Endothelial cell of umbilical vein (primary cell): ENCODE results near the gene HIGD2B. TPM values are rescaled to one million over a fixed set of nuclear protein-coding genes. Genes with fewer than 3 reads are reported as not detected.

ENCODE experiments used
- BruUV-seq: library from RNA; stranded (reverse); fragments of 400-500 nt; replicated peaks from 2 replicates; lab custom pipeline; 2021; lab: Mats Ljungman, UMichigan
- CTCF ChIA-PET: fragments of 300-600, 350-600 bp; sonication (Branson Sonifier 250); formaldehyde crosslinking; loops from one replicate; lab custom pipeline; 2021; ENCODE audit warnings: antibody characterized with exemption, inconsistent platforms; lab: Charles Lee
- POLR2A ChIA-PET: fragments of 300-600, 350-600 bp; sonication (Branson Sonifier 250); formaldehyde crosslinking; loops from one replicate; lab custom pipeline; 2021; ENCODE audit warnings: antibody characterized with exemption, inconsistent platforms; lab: Charles Lee
- DNase-seq: peaks from one replicate; pipeline ENCODE4 v3.0.0-alpha.2; 2011; ENCODE audit warnings: low read depth, low spot score
- FAIRE-seq: peaks from 2 replicates; lab custom pipeline; 2011; peaks lifted over from hg19 to GRCh38; lab: Jason Lieb, UNC
- H2AFZ ChIP-seq: 2 replicates; pipeline ENCODE4 v1.6.0; 2012; ENCODE audit warnings: low read depth, low read length, control low read depth, inconsistent platforms
- H3K27ac ChIP-seq: 2 replicates; pipeline ENCODE4 v1.5.1; 2011; ENCODE audit warnings: low read depth, mild to moderate bottlenecking, control low read depth, low read length, moderate library complexity; ENCODE audit not compliant: insufficient read depth
- H3K27me3 ChIP-seq, 2 experiments: 2 replicates each; pipeline versions ENCODE4 v1.6.0 to v1.6.1; 2011; ENCODE audit warnings: low read length in 2 of 2, mixed read lengths in 1 of 2; ENCODE audit not compliant: control insufficient read depth in 2 of 2, insufficient read depth in 2 of 2
- H3K36me3 ChIP-seq, 2 experiments: 2 replicates in 1 of 2; 3 replicates in 1 of 2; pipeline ENCODE4 v1.5.1; 2011; ENCODE audit warnings: low read length in 2 of 2, mild to moderate bottlenecking in 1 of 2, moderate library complexity in 1 of 2; ENCODE audit not compliant: control insufficient read depth in 2 of 2, insufficient read depth in 2 of 2; ENCODE audit errors: extremely low read depth in 1 of 2
- H3K4me1 ChIP-seq: 3 replicates; pipeline ENCODE4 v1.5.1; 2011; ENCODE audit warnings: mild to moderate bottlenecking, low read length; ENCODE audit not compliant: control insufficient read depth, insufficient read depth; ENCODE audit errors: extremely low read depth
- H3K4me2 ChIP-seq: 2 replicates; pipeline ENCODE4 v1.6.1; 2011; ENCODE audit warnings: low read length, control low read depth, mixed read lengths; ENCODE audit not compliant: insufficient read depth
- H3K4me3 ChIP-seq, 3 experiments: fragments of 200-600 bp in 1 of 3; sonication (generic), shearing (Covaris generic) in 1 of 3; replicated peaks in 1 of 3; 2 replicates each; pipeline ENCODE4 v1.5.1; 2011 to 2016; ENCODE audit warnings: control low read depth in 3 of 3, low read length in 3 of 3, mild to moderate bottlenecking in 2 of 3, inconsistent platforms in 1 of 3, low read depth in 1 of 3, moderate library complexity in 1 of 3; ENCODE audit not compliant: insufficient read depth in 1 of 3
- H3K79me2 ChIP-seq: 2 replicates; pipeline ENCODE4 v1.6.0; 2012; ENCODE audit warnings: low read length, inconsistent platforms; ENCODE audit not compliant: control insufficient read depth, insufficient read depth
- H3K9ac ChIP-seq: replicated peaks from 2 replicates; pipeline ENCODE3; 2011; ENCODE audit warnings: low read length, control low read depth; ENCODE audit not compliant: insufficient read depth; ENCODE audit errors: extremely low read depth
- H3K9me1 ChIP-seq: replicated peaks from 3 replicates; pipeline ENCODE4 v1.6.0; 2011; ENCODE audit warnings: mild to moderate bottlenecking, low read length; ENCODE audit not compliant: control insufficient read depth, insufficient read depth; ENCODE audit errors: extremely low read depth
- H3K9me3 ChIP-seq: replicated peaks from 2 replicates; pipeline ENCODE4 v1.5.1; 2012; ENCODE audit warnings: low read length, inconsistent platforms; ENCODE audit not compliant: control insufficient read depth, insufficient read depth
- H4K20me1 ChIP-seq: replicated peaks from 2 replicates; pipeline ENCODE3; 2011; ENCODE audit warnings: mild to moderate bottlenecking, low read length; ENCODE audit not compliant: control insufficient read depth, insufficient read depth; ENCODE audit errors: extremely low read depth
- EZH2 ChIP-seq: IDR thresholded peaks from 2 replicates; pipeline ENCODE4 v1.6.1; 2012; ENCODE audit warnings: borderline replicate concordance, low read depth, mild to moderate bottlenecking, moderate library complexity, low read length, inconsistent platforms; ENCODE audit not compliant: severe bottlenecking
- FOS ChIP-seq: IDR thresholded peaks from 2 replicates; pipeline ENCODE4 v1.6.1; 2011; ENCODE audit warnings: mild to moderate bottlenecking, low read length, moderate library complexity, borderline replicate concordance; ENCODE audit not compliant: insufficient read depth
- GATA2 ChIP-seq: IDR thresholded peaks from 2 replicates; pipeline ENCODE4 v1.7.0; 2011; ENCODE audit warnings: low read depth, mild to moderate bottlenecking, moderate library complexity, mixed read lengths, low read length; ENCODE audit not compliant: insufficient read length, insufficient read depth
- MAX ChIP-seq: IDR thresholded peaks from 2 replicates; pipeline ENCODE4 v1.6.1; 2011; ENCODE audit not compliant: insufficient read depth, insufficient read length
- POLR2AphosphoS5 ChIP-seq: IDR thresholded peaks from 2 replicates; pipeline ENCODE4 v1.6.1; 2012; ENCODE audit warnings: low read depth, mild to moderate bottlenecking, control low read depth, low read length, moderate library complexity; ENCODE audit not compliant: insufficient read depth
- dilution Hi-C: fragments of 300-500 bp; cut with MboI; formaldehyde crosslinking; loops from one replicate; pipeline ENCODE4 v1.15.0; 2019; ENCODE audit warnings: low sequenced_read_pairs; ENCODE audit not compliant: extremely low pct_ligation_motif_present
- intact Hi-C: fragments of 100-400 bp; cut with micrococcal nuclease; formaldehyde crosslinking; loops from one replicate; pipeline ENCODE4 v1.10.0; 2022
- polyA plus RNA-seq, 4 experiments: library from polyadenylated mRNA; depleted of rRNA in 3 of 4; stranded (reverse) in 3 of 4; unstranded in 1 of 4; fragments of >200 nt; gene quantifications; 2 replicates each; pipeline versions ENCODE4 v1.2.1 to v1.2.3, GENCODE V29; 2011 to 2012; ENCODE audit warnings: missing spikeins in 1 of 4
- total RNA-seq: library from RNA; stranded (reverse); gene quantifications from 2 replicates; pipeline ENCODE4 v1.2.3, GENCODE V29; 2021

HIGD2B gene
- total and polyA plus RNA-seq, 2 donors (not counting 3 experiments of a cell fraction or from before 2014, with no cell fraction given), result not detected

DNA sequence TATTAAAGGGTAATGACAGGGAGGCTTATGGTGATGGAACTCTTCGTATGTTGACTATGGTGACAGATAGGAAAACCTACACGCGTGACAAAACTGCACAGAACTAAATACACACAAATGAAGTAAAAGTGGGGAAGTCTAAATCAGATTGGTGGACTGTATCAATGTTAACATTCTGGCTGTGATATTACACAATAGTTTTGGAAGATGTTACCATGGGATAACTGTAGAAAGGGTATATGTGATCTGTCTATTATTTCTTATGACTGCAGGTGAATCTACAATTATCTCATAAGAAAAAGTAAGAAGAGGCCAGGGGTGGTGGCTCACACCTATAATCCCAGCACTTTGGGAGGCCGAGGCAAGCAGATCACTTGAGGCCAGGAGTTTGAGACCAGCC lies 9.1 kb downstream of the HIGD2B start:
- no peak overlapping the region for H2AFZ ChIP-seq
- peaks cover 13 to 31% of the 10 kb centered on the region in 2 experiments for H3K27me3 ChIP-seq
- no peaks in the 10 kb centered on the region for H3K36me3 ChIP-seq
- no TSS peak for BruUV-seq
- FAIRE-seq, result no peak
- no peak for DNase-seq
- POLR2A ChIA-PET, result no interaction called here
- CTCF ChIA-PET, result no interaction called here
- no peak for TF ChIP-seq GATA2
- no peak for TF ChIP-seq EZH2
- TF ChIP-seq FOS, result no peak
- H3K4me2 ChIP-seq, result no peak overlapping the region
- intact Hi-C loops (loop anchor here (10.0 kb wide), 1 partner anchor 362 kb away; no protein-coding TSS in a partner anchor), dilution Hi-C loops (no loop called here)
- no peaks in the 10 kb centered on the region for H3K9me1 ChIP-seq
- H3K9ac ChIP-seq, result no peak overlapping the region
- H3K4me3 ChIP-seq, result no peak overlapping the region
- H3K79me2 ChIP-seq, result no peaks in the 10 kb centered on the region
- H3K27ac ChIP-seq, result no peak overlapping the region
- no peaks in the 10 kb centered on the region for H3K9me3 ChIP-seq
- no peaks in the 10 kb centered on the region for H4K20me1 ChIP-seq
- H3K4me1 ChIP-seq, result no peaks in the 10 kb centered on the region

DNA sequence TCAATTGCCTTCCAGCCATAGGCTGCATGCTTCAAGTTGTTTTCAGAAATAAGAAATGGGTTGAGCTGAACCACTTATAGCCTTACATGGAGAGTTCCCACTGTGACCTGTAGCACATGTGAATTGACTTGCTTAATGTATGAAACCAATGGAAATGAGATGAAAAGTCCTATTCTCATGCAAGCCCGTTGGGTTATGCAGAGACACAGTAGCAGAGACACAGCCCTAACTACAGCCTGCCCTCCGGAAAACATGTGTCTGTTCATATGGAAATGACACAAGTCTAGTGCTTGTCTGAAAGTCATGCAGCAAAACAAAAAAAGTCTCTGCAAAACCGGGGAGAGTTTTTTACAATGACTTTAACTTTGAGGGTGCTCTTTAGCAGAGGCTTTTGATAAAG lies 14.5 kb downstream of the HIGD2B start:
- FAIRE-seq, result no peak

More for the DNA sequence above, 14.5 kb downstream of the HIGD2B start:
- H3K9ac ChIP-seq, result no peak overlapping the region
- no peaks in the 10 kb centered on the region for H4K20me1 ChIP-seq
- no peak for DNase-seq
- H3K27me3 ChIP-seq, result peaks cover 2 to 14% of the 10 kb centered on the region in 2 experiments
- H3K4me1 ChIP-seq, result no peaks in the 10 kb centered on the region
- no peak overlapping the region for H3K27ac ChIP-seq
- dilution Hi-C loops (no loop called here), intact Hi-C loops (loop anchor here (10.0 kb wide), 1 partner anchor 357 kb away; no protein-coding TSS in a partner anchor)
- no peaks in the 10 kb centered on the region for H3K9me3 ChIP-seq
- H3K9me1 ChIP-seq, result no peaks in the 10 kb centered on the region
- no peak overlapping the region for H2AFZ ChIP-seq
- BruUV-seq, result no TSS peak
- no peaks in the 10 kb centered on the region for H3K79me2 ChIP-seq
- ChIA-PET POLR2A (no interaction called here), CTCF (interaction anchor here (0.6 to 2.0 kb wide), 15 partner anchors 9 to 472 kb away, joined by 3 to 35 read pairs (median 4); partner anchors contain the start of genes BBS4 and HIGD2B)
- H3K4me2 ChIP-seq, result no peak overlapping the region
- no peaks in the 10 kb centered on the region for H3K36me3 ChIP-seq
- no peak for TF ChIP-seq POLR2AphosphoS5
- TF ChIP-seq MAX, result no peak
- H3K4me3 ChIP-seq, result no peak overlapping the region
